Esophagus squamous epithelium (tissue), 5 donors: ENCODE measurements around the gene ELOVL6. TPM values are rescaled to one million over a fixed set of nuclear protein-coding genes. Genes with fewer than 3 reads are reported as not detected.

Source experiments
- DNase-seq: peaks from one replicate; lab custom pipeline; 2025; lab: John Stamatoyannopoulos, UW
- H3K27ac ChIP-seq, 4 donors: fragments of 200-600 bp; sonication (generic); one replicate each; pipeline ENCODE4 v1.5.1; 2016 to 2019; ENCODE audit warnings: mild to moderate bottlenecking in 1 of 4
- H3K27me3 ChIP-seq, 4 donors: fragments of 200-600 bp; sonication (generic); 1 replicate in 3 of 4; 2 replicates in 1 of 4; pipeline versions ENCODE4 v1.5.1 to v1.6.0; 2017 to 2021; ENCODE audit warnings: antibody characterized with exemption in 1 of 4
- H3K36me3 ChIP-seq, 3 donors: fragments of 200-600 bp; sonication (generic); one replicate each; pipeline ENCODE4 v1.5.1; 2016 to 2019
- H3K4me1 ChIP-seq, 3 donors: fragments of 200-600 bp; sonication (generic); one replicate each; pipeline ENCODE4 v1.5.1; 2017 to 2019
- H3K4me3 ChIP-seq, 4 donors: fragments of 200-600 bp; sonication (generic); 1 replicate in 3 of 4; 2 replicates in 1 of 4; pipeline ENCODE4 v1.5.1; 2016 to 2019; ENCODE audit warnings: mild to moderate bottlenecking in 2 of 4, moderate library complexity in 1 of 4
- H3K9me3 ChIP-seq, 3 donors: fragments of 200-600 bp; sonication (generic); one replicate each; pipeline ENCODE4 v1.5.1; 2016 to 2019
- POLR2A ChIP-seq, 4 donors: fragments of 450-650 bp; IDR thresholded peaks; one replicate each; pipeline ENCODE4 v1.6.1; 2017; ENCODE audit warnings: antibody characterized with exemption in 4 of 4, mild to moderate bottlenecking in 4 of 4, moderate library complexity in 3 of 4
- WGBS, 2 donors: methylation state at CpG; one replicate each; pipeline ENCODE4 v1.1.5; 2018; 5-methylcytosine and 5-hydroxymethylcytosine counted together
- intact Hi-C: fragments of 100-400 bp; cut with DNase I; formaldehyde crosslinking; loops from one replicate; pipeline ENCODE4 v1.15.0; 2022
- total RNA-seq, 4 donors: library from RNA; depleted of rRNA; stranded (reverse); fragments of >200 nt; gene quantifications; one replicate each; pipeline ENCODE4 v1.1.0, GENCODE V29; 2016
- TF ChIP-seq, protein P1 (sequence below), 6 experiments: fragments of 450-650 bp in 4 of 6; fragments of 200-600 bp in 2 of 6; sonication (generic) in 2 of 6; IDR thresholded peaks; one replicate each; pipeline ENCODE4 v1.5.1; 2016 to 2019; ENCODE audit warnings: antibody characterized with exemption in 6 of 6, mild to moderate bottlenecking in 4 of 6, moderate library complexity in 4 of 6
- donor health status: DM: yes; HTN: yes; CAD: no.

ELOVL6 gene
- total RNA-seq, 4 donors from 2014 or later: 13.0 to 39.5 (median 19.4) TPM

DNA sequence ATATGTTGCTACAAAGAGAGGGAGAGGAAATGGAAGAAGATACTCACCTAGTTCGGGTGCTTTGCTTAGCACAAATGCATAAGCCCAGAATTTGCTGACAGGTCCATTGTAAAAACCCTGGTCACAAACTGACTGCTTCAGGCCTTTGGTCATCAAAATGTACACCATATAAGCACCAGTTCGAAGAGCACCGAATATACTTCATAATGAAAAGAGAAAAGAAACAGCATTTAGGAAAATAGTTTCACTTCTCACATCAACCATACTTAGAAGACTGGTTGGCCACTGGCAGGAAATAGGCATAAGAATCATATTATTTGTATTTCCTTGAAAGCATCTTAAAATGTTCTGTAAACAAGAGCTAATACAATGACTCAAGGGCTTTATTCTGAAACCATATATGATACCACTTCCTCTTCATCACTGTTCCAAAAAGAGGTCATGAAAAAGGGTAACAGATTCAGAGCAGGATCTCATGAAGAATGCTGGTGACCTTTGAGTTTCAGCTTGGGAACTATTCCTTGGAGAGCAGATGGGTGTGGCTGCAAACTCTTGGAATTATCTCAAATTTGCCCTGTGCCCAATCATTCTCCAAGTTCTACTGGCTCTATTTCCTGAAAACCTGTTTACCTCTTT lies 138.7 kb downstream of the ELOVL6 start:
- Histone ChIP-seq H3K9me3 (no peaks in the 10 kb centered on the region), H3K36me3 (no peaks in the 10 kb centered on the region), H3K4me1 (peaks cover 0 to 48% (median 8%) of the 10 kb centered on the region in 3 donors), H3K27ac (peak overlapping the region in 3 of 4 donors; percentile 8 to 71 (median 63)), H3K4me3 (no peak overlapping the region), H3K27me3 (no peaks in the 10 kb centered on the region)
- peak in 1 of 4 donors; percentile 5 for TF ChIP-seq POLR2A (IDR thresholded peaks at IDR 0.05)
- TF ChIP-seq, protein P1, sequence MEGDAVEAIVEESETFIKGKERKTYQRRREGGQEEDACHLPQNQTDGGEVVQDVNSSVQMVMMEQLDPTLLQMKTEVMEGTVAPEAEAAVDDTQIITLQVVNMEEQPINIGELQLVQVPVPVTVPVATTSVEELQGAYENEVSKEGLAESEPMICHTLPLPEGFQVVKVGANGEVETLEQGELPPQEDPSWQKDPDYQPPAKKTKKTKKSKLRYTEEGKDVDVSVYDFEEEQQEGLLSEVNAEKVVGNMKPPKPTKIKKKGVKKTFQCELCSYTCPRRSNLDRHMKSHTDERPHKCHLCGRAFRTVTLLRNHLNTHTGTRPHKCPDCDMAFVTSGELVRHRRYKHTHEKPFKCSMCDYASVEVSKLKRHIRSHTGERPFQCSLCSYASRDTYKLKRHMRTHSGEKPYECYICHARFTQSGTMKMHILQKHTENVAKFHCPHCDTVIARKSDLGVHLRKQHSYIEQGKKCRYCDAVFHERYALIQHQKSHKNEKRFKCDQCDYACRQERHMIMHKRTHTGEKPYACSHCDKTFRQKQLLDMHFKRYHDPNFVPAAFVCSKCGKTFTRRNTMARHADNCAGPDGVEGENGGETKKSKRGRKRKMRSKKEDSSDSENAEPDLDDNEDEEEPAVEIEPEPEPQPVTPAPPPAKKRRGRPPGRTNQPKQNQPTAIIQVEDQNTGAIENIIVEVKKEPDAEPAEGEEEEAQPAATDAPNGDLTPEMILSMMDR (IDR thresholded peaks at IDR 0.05): no peak
- 64 to 81% methylated on average over 3 of the region's 3 CpGs for WGBS, 2 donors
- intact Hi-C loops: loop anchor here (10.0 kb wide), 1 partner anchor 155 kb away; no protein-coding TSS in a partner anchor
- DNase-seq: no peak

DNA sequence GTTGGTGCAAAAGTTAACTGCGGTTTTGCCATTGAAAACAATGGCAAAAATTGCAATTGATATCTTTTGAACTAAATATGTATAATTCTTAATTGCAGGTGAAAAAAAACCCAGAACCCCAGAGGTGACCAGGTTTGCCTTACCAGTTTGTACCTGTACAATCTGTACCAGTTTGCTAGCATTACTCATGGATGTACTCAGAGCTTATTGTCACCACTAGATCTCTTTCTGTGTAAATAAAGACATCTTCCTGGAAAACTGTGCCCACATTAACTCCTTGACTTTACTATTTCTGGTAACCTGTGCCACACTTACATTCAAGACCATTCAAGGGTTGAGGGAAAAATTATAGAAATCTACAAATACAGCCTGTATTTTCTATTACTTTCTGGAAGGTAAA lies 139.7 kb downstream of the ELOVL6 start:
- intact Hi-C loops: loop anchor here (10.0 kb wide), 1 partner anchor 156 kb away; no protein-coding TSS in a partner anchor
- no peak for DNase-seq
- H3K27ac ChIP-seq: peak overlapping the region in 3 of 4 donors; percentile 44 to 71 (median 63)
- no peaks in the 10 kb centered on the region for H3K9me3 ChIP-seq
- H3K4me1 ChIP-seq: peaks cover 0 to 48% (median 8%) of the 10 kb centered on the region in 3 donors
- 77 to 92% methylated on average over 1 of the region's 1 CpG for WGBS, 2 donors
- no peak overlapping the region for H3K4me3 ChIP-seq
- TF ChIP-seq POLR2A (IDR thresholded peaks at IDR 0.05): no peak
- TF ChIP-seq, protein P1 (IDR thresholded peaks at IDR 0.05): no peak
- no peaks in the 10 kb centered on the region for H3K27me3 ChIP-seq
- no peaks in the 10 kb centered on the region for H3K36me3 ChIP-seq

DNA sequence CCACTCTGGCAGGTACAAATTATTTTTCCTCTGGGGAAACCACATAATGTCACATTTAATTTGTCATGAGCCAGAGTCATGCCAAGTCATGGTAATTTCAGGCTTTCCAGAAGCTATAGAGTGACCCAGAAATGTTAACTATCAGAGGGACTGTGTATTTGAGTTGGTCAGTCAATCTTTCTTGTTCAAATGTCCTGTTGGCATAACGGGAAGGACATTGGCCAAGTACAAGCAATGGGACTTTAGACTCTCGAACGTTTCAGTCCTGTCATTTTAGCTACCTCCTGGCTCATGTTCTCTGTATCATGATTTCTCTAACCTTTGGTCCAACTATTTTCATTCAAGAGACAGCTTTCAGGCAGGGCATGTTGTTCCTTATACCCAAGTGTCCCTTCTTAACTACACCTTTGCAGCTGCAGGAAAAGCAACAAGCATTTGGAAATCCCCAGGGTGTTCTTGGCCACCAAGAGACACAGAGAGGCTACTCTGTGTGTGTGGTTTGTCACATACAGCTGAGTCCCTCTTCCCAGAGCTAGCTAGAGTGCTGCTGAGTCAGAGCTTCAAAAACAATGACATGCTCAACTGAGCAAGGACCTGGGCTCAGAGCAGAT lies 143.2 kb downstream of the ELOVL6 start:
- Histone ChIP-seq H3K4me3 (no peak overlapping the region), H3K27me3 (no peaks in the 10 kb centered on the region), H3K4me1 (peaks cover 0 to 40% (median 5%) of the 10 kb centered on the region in 3 donors), H3K27ac (no peak overlapping the region), H3K36me3 (peaks cover 0 to 11% (median 0%) of the 10 kb centered on the region in 3 donors), H3K9me3 (no peaks in the 10 kb centered on the region)
- intact Hi-C loops: loop anchor here (10.0 kb wide), 1 partner anchor 160 kb away; no protein-coding TSS in a partner anchor
- WGBS, 2 donors: 65 to 86% methylated on average over 3 of the region's 3 CpGs
- no peak for DNase-seq
- TF ChIP-seq, protein P1 (IDR thresholded peaks at IDR 0.05): no peak
- TF ChIP-seq POLR2A (IDR thresholded peaks at IDR 0.05): no peak

DNA sequence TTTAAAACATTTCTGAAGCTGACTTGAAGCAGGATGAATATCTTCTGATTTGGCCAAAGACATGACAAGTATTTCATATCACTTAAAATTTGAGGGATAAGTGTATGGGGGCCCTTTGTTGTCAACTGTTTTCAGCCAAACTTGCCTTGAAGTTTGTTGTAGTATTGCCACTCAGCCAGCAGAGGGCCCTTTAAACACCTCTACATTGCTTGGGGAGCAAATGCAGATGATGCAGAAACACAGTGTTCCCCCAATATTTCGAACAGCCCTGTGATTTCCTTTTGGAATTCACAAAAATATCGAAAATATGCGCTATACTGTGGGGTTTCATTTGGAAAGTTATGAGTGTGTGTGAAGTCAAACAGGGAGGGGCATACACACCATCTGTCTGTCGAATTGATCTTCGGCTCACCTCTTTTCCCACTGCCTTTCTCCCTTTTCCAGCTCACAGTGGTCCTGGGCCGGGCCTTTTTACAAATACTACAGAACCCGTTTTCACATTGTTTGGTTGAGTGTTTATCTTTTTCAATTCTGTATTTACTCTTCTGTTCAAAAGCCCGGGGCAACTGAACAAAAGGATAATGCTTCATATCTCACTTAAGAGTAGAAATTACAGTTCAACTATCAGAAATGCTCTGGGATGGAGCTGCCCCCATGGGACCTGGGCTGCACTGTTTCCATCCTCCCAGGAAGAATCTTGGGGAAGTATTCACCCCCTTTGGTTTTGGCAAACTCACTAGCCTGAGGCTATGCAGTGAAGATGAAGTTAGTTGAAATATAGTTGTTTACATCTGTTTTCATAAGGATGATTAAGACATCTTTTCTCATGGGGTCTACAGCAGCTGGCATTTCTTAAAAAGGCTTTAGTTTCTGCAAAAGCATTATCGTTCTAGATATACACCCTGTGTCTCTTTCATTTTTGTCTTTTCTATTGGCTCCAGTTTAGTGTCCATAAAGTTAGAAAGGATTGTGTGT lies 148.2 kb downstream of the ELOVL6 start:
- no peak overlapping the region for H3K27ac ChIP-seq
- no peaks in the 10 kb centered on the region for H3K9me3 ChIP-seq
- intact Hi-C loops: loop anchor here (10.0 kb wide), 1 partner anchor 165 kb away; no protein-coding TSS in a partner anchor
- H3K4me3 ChIP-seq: no peak overlapping the region
- DNase-seq: no peak
- no peaks in the 10 kb centered on the region for H3K27me3 ChIP-seq
- peaks cover 0 to 11% (median 0%) of the 10 kb centered on the region in 3 donors for H3K36me3 ChIP-seq
- 43 to 44% methylated on average over 9 of the region's 9 CpGs for WGBS, 2 donors
- TF ChIP-seq, protein P1 (IDR thresholded peaks at IDR 0.05): peak; percentile 60 to 78 (median 72)
- TF ChIP-seq POLR2A (IDR thresholded peaks at IDR 0.05): no peak
- peaks cover 0 to 4% (median 0%) of the 10 kb centered on the region in 3 donors for H3K4me1 ChIP-seq
